WERI-Rb-1 (cell line): ENCODE data around the gene CFAP52.
A peak's percentile ranks its signal among the peaks of the same experiment; 100 is the strongest.
"Not testable (repeated sequence)": the region's sequence is repeated elsewhere in the genome, so short reads cannot be mapped to it uniquely, and the experiment has no call there.

Source experiments
- DNase-seq: peaks from one replicate; pipeline ENCODE4 v3.0.0-alpha.2; 2020
- H3K27ac ChIP-seq: fragments of 250-450 bp; sonication (Bioruptor Pico); 2 replicates; pipeline ENCODE4 v1.5.1; 2020; ENCODE audit warnings: mild to moderate bottlenecking, moderate library complexity
- H3K27me3 ChIP-seq: fragments of 250-450 bp; sonication (Bioruptor Pico); 2 replicates; pipeline ENCODE4 v1.5.1; 2021; ENCODE audit warnings: mild to moderate bottlenecking, low read depth, moderate library complexity; ENCODE audit not compliant: insufficient read depth, severe bottlenecking
- H3K36me3 ChIP-seq: fragments of 250-450 bp; sonication (Bioruptor Pico); 2 replicates; pipeline ENCODE4 v1.5.1; 2020; ENCODE audit warnings: mild to moderate bottlenecking, moderate library complexity
- H3K4me3 ChIP-seq: 2 replicates; pipeline ENCODE4 v1.5.1; 2011; ENCODE audit warnings: low read depth, mild to moderate bottlenecking, control low read depth, low read length
- H3K9me3 ChIP-seq: fragments of 250-450 bp; sonication (Bioruptor Pico); 2 replicates; pipeline ENCODE4 v1.5.1; 2021; ENCODE audit warnings: mild to moderate bottlenecking, moderate library complexity; ENCODE audit not compliant: severe bottlenecking
- TF ChIP-seq, protein P1 (sequence below): IDR thresholded peaks from 2 replicates; pipeline ENCODE4 v1.5.1; 2011; ENCODE audit warnings: low read depth, mild to moderate bottlenecking, control low read depth, inconsistent platforms, low read length

CFAP52 gene

GRCh38 chr17:9575381-9576101 lies 901 bp upstream of the CFAP52 start, which contains the start of gene STX8:
Gene STX8, minus strand, starts transcription at chr17:9575820. Its CDS starts 12 bp downstream, at chr17:9575808.
- H3K4me3 ChIP-seq = peak within 1 kb of the TSS; percentile 96
- DNase-seq = peak; percentile 96
- H3K36me3 ChIP-seq = no peaks in the 10 kb centered on the region
- no peaks in the 10 kb centered on the region for H3K27me3 ChIP-seq
- TF ChIP-seq, protein P1, sequence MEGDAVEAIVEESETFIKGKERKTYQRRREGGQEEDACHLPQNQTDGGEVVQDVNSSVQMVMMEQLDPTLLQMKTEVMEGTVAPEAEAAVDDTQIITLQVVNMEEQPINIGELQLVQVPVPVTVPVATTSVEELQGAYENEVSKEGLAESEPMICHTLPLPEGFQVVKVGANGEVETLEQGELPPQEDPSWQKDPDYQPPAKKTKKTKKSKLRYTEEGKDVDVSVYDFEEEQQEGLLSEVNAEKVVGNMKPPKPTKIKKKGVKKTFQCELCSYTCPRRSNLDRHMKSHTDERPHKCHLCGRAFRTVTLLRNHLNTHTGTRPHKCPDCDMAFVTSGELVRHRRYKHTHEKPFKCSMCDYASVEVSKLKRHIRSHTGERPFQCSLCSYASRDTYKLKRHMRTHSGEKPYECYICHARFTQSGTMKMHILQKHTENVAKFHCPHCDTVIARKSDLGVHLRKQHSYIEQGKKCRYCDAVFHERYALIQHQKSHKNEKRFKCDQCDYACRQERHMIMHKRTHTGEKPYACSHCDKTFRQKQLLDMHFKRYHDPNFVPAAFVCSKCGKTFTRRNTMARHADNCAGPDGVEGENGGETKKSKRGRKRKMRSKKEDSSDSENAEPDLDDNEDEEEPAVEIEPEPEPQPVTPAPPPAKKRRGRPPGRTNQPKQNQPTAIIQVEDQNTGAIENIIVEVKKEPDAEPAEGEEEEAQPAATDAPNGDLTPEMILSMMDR = no peak
- peak within 1 kb of the TSS; percentile 75 for H3K27ac ChIP-seq
- H3K9me3 ChIP-seq = no peaks in the 10 kb centered on the region

- H3K36me3 ChIP-seq = no peaks in the 10 kb centered on the region
- DNase-seq = no peak
- no peaks in the 10 kb centered on the region for H3K9me3 ChIP-seq
- TF ChIP-seq, protein P1 = no peak
- no peaks in the 10 kb centered on the region for H3K27me3 ChIP-seq
- H3K27ac ChIP-seq = no peak overlapping the region
- no peak overlapping the region for H3K4me3 ChIP-seq
Observed at GRCh38 chr17:9577373-9577709, 899 bp downstream of the CFAP52 start.

DNA sequence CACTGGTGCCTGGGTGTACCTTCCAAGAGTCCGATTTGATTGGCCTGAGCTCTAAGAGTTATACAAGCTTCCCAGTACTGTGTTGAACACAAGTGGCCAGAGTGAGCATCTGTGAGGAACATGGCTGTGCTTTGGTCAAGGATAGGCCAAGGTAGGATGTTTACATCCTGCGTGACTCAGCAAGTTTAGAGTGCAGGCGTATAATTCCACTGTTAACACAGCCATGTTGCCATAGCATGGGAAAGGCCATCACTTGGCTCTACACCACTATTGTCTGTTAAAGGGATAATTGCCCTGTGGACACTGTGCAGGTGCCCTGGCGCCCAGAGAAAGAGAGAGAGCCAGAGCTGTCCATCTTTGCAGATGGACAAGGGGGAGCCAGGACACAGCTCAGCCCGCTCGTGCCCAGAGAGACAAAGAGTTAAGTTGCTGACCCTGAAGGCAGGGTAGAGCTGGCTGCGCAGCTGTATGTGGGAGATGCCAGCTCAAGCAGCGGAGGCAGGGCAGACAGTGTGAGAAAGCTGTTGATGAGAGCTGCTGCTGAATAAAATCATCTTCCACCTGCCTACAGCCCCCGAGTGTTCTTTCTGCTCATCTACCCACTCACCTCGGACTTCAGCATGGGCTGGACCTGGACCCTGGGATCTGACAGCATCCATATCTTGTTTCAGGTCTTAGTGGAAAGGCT lies 11.7 kb downstream of the CFAP52 start:
- H3K9me3 ChIP-seq = peaks cover 5% of the 10 kb centered on the region
- no peak overlapping the region for H3K4me3 ChIP-seq
- H3K27ac ChIP-seq = no peak overlapping the region
- TF ChIP-seq, protein P1 = no peak
- no peaks in the 10 kb centered on the region for H3K27me3 ChIP-seq
- no peaks in the 10 kb centered on the region for H3K36me3 ChIP-seq
- DNase-seq = no peak

DNA sequence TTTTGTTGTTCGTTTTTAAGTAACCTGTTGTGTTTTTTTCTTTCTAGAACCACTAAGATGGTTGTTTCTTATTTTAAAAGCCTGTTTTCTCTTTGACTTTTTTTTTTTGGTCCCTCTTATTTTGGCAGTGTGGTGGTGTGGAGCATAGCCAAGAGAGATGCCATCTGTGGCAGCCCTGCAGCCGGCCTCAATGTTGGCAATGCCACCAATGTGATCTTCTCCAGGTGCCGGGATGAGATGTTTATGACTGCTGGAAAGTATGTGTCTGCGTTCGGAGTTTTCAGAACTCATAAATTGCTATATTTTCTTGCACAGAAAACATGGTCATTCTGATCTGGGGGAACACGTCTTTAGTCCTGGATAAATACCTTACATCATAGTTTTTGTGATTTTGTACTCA lies 17.6 kb downstream of the CFAP52 start:
- no peak for DNase-seq
- TF ChIP-seq, protein P1 = no peak
- Histone ChIP-seq H3K27ac (no peak overlapping the region), H3K9me3 (no peaks in the 10 kb centered on the region), H3K4me3 (no peak overlapping the region), H3K36me3 (no peaks in the 10 kb centered on the region), H3K27me3 (no peaks in the 10 kb centered on the region)

DNA sequence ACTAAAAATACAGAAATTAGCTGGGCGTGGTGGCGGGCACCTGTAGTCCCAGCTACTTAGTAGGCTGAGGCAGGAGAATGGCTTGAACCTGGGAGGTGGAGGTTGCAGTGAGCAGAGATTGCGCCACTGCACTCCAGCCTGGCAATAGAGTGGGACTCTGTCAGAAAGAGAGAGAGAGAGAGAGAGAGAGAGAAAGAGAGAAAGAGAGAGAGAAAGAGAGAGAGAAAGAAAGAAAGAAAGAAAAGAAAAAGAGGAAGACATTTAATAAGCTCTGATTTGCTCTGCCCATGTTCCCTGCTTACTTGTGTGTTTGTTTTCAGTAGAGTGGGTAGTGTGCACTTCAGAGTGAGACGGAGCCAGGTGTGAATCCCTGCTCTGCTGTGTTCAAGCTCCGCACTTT lies 21.2 kb downstream of the CFAP52 start:
- not testable (repeated sequence) for H3K27ac ChIP-seq, DNase-seq, H3K9me3 ChIP-seq, H3K4me3 ChIP-seq, H3K36me3 ChIP-seq, H3K27me3 ChIP-seq

DNA sequence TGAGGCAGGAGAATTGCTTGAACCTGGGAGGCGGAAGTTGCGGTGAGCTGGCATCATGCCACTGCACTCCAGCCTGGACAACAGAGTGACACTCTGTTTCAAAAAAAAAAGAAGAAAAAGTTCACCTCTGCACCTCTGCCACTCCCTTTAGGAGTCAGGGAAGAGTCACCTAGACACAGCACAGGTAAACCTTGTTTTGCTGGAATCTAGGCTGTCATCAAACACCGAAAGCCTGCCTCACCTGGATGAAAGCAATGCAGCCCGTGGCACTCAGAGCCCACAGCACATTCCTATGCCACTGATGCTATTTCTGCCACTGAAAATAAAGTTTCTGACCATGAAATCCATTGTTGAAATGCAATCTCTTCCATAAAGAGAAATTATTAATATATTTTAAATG lies 22.2 kb downstream of the CFAP52 start:
- H3K27ac ChIP-seq = no peak overlapping the region
- DNase-seq = no peak
- H3K4me3 ChIP-seq = no peak overlapping the region
- no peaks in the 10 kb centered on the region for H3K9me3 ChIP-seq
- no peaks in the 10 kb centered on the region for H3K36me3 ChIP-seq
- TF ChIP-seq, protein P1 = no peak
- no peaks in the 10 kb centered on the region for H3K27me3 ChIP-seq

- not testable (repeated sequence) for H3K27me3 ChIP-seq, H3K27ac ChIP-seq, H3K9me3 ChIP-seq, DNase-seq, H3K36me3 ChIP-seq, H3K4me3 ChIP-seq
Observed at GRCh38 chr17:9604583-9604982, 28.1 kb downstream of the CFAP52 start.
